ELR (cell line): Measurements from ENCODE around the gene MTFP1.
"Not testable (repeated sequence)": the region's sequence is repeated elsewhere in the genome, so short reads cannot be mapped to it uniquely, and the experiment has no call there.

ENCODE experiments used
- DNase-seq: peaks from one replicate; pipeline ENCODE4 v3.0.0-alpha.2; 2015; ENCODE audit warnings: low read depth

Gene MTFP1

DNA sequence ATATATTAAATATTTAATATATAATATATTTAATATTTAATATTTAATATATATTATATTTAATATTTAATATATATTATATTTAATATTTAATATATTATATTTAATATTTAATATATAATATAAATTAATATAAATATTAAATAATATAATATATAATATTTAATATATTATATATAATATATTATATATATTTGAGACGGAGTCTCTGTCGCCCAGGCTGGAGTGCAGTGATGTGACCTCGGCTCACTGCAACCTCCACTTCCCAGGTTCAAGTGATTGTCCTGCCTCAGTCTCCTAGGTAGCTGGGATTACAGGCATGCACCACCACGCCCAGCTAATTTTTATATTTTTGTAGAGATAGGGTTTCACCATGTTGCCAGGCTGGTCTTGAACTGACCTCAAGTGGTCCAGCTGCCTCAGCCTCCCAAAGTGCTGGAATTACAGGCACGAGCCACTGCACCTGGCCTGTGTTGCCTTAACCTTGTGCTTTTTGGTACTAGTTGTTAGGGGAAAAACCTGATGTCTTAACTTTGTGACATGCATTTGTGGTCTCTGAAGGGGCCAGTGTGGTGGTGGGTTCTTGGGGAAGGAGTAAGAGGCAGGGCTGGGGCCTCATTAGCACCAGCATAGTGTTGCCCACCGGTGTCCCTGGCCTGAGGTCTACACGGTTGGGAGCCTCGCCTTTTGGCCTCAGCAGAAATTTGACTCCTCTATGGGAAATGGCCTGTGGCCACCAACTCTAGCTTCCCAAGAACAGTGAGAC, 29.7 kb downstream of the MTFP1 start:
- DNase-seq: no peak

DNA sequence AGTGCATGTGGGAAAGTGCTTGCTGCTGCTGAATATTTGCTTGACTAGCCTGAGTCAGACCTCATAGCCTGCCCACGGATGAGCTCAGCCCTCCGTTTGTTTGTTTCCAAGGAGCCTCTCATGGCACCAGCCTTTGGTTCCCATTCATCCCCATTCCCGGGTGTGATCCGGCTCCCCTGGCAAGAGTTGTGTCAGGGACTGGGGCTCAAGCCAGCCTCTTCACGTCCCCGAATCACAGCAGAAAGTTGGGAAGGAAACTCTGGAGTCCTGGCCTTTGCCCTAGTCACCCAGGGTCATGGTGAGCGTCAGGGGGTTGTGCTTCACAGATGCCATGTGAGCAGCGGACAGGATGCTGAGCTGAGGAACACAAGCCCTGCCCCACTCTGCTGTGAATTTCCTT, 32.4 kb downstream of the MTFP1 start:
- peak; percentile 18 for DNase-seq

- DNase-seq: peak; percentile 37
Observed at GRCh38 chr22:30459181-30460052, 33.8 kb downstream of the MTFP1 start.

- no peak for DNase-seq
Observed at GRCh38 chr22:30460147-30460546, 34.6 kb downstream of the MTFP1 start.

DNA sequence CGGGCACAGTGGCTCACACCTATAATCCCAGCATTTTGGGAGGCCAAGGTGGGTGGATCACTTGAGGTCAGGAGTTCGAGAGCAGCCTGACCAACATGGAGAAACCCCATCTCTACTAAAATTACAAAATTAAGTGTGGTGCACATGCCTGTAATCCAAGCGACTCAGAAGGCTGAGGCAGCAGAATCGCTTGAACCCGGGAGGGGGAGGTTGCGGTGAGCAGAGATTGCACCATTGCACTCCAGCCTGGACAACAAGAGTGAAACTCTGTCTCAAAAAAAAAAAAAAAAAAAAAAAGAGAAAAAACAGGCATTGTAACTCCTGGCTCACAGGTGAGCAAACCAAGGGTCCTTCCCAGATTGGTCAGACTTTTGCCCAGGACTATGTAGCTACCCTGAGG, 35.0 kb downstream of the MTFP1 start:
- not testable (repeated sequence) for DNase-seq

DNA sequence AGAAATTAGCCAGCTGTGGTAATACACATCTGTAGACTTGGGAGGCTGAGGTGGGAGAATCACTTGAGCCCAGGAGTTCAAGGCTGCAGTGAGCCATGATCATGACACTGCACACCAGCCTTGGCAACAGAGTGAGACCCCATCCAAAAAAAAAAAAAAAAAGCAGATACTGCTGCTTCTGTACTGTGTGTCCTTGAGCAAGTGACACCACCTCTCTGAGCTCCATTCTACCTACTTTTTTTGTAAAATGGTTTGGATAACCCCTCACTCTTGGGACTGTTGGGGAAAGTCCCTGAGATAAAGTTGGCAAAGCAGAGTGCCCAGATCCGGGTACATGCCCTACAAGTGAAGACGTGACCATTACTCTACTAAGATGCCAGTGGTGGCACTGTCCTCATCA, 43.6 kb downstream of the MTFP1 start:
- DNase-seq: no peak

GRCh38 chr22:30470655-30471054, 45.1 kb downstream of the MTFP1 start:
- DNase-seq: no peak

- no peak for DNase-seq
Observed at GRCh38 chr22:30471616-30472318, 46.2 kb downstream of the MTFP1 start, which contains the start of gene SEC14L3. Gene SEC14L3 (minus strand): TSS chr22:30472017. CDS start chr22:30471958, 59 bp downstream.

GRCh38 chr22:30472994-30473720, 47.6 kb downstream of the MTFP1 start:
- no peak for DNase-seq

- no peak for DNase-seq
Observed at GRCh38 chr22:30474121-30474520, 48.6 kb downstream of the MTFP1 start.

DNA sequence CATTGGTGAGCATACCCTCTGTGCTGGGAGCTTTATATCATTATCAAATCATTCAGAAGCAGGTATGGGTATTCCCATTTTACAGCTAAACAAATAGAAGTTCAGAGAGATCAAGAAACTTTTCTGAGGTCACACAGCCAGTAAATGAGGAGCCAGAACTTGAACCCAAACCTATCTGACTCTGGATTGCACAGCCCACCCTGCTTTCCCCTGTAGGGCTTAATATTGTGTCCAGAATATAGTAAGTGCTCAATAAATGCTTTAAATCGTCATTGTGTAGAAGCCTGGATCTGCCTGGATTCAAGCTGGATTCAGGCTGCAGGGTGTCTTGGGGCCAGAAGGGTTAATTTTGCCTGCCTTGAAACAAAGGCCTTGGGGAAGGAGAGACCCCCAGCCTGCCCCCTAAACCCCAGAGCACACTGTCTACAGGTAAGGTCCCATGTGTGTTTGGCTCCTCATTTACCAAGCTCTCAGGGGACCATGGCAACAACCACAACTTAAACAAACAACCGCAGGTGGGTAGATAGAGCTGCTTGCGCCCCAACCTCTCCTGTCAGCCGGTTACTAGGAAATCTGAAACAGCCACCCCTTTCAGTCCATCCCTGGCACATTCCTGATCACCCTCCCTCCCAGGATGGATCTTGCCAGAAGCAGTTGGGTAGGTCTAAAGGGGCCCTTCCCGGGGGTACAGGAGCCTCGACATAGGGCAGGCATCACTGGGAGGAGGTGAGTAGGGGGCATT, 49.3 kb downstream of the MTFP1 start:
- DNase-seq: no peak
